ENCODE results near the gene SGSM2. TPM values are rescaled to one million over a fixed set of nuclear protein-coding genes. Genes with fewer than 3 reads are reported as not detected.

The SGSM2 gene
- total and polyA plus RNA-seq, 2 donors (not counting 1 experiment from before 2014, with no cell fraction given), result 139 to 181 TPM

DNA sequence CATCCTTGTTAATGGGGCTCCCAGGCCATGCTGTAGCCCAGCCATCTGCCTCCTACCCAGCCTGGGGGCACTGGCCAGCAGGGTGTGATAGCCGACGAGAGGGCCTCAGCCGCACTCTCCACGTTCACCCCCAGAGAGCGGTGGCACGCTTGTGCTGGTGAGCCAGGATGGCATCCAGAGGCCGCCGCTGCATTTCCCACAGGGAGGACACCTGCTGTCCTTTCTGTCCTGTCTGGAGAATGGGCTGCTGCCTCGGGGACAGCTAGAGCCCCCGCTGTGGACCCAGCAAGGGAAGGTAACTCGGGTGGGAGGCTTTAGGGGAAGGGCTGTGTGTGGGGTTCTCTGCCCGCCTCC lies 27.4 kb downstream of the SGSM2 start:
- DNase-seq, result no peak
- Histone ChIP-seq H3K36me3 (replicated peaks in 1 of 2; ENCODE audit: control extremely low read depth in 1 of 2, control insufficient read depth in 1 of 2, extremely low read depth in 1 of 2, insufficient read depth in 2 of 2, low read length in 1 of 2) (peaks cover 0 to 17% of the 10 kb centered on the region in 2 experiments), H3K27me3 (replicated peaks in 1 of 4; ENCODE audit: control extremely low read depth in 1 of 4, control insufficient read depth in 3 of 4, insufficient read depth in 4 of 4, low read length in 3 of 4) (no peaks in the 10 kb centered on the region), H3K4me1 (ENCODE audit: control insufficient read depth in 2 of 2, insufficient read depth in 2 of 2, low read length in 2 of 2) (no peaks in the 10 kb centered on the region), H3K4me3 (ENCODE audit: control extremely low read depth in 1 of 5, extremely low read depth in 1 of 5, insufficient read depth in 1 of 5, low read depth in 2 of 5, low read length in 4 of 5) (no peak overlapping the region), H3K27ac (ENCODE audit: low read length in 2 of 2) (no peak overlapping the region), H2AFZ (ENCODE audit: insufficient read depth, low read depth, low read length, poor library complexity, severe bottlenecking) (no peak overlapping the region), H4K20me1 (ENCODE audit: control insufficient read depth, insufficient read depth, low read length, poor library complexity, severe bottlenecking) (no peaks in the 10 kb centered on the region), H3K4me2 (replicated peaks; ENCODE audit: low read depth, low read length, poor library complexity, severe bottlenecking) (no peak overlapping the region), H3K9ac (ENCODE audit: low read length) (no peak overlapping the region), H3K79me2 (ENCODE audit: control insufficient read depth, insufficient read depth, low read length) (no peaks in the 10 kb centered on the region), H3K9me3 (ENCODE audit: control extremely low read depth in 1 of 3, control insufficient read depth in 2 of 3, insufficient read depth in 1 of 3, low read length in 2 of 3) (no peaks in the 10 kb centered on the region)
- Mint-ChIP-seq H3K4me3 (no peak overlapping the region), H3K4me1 (no peaks in the 10 kb centered on the region), H3K27me3 (no peaks in the 10 kb centered on the region), H3K27ac (no peak overlapping the region), H3K9me3 (ENCODE audit: insufficient read depth) (no peaks in the 10 kb centered on the region)
- intact Hi-C loops (cut with micrococcal nuclease), result no loop called here
- 97% methylated on average over 8 of the region's 12 CpGs for WGBS (ENCODE audit: insufficient coverage)
- CTCF ChIA-PET, result interaction anchor here (1.1 kb wide), 1 partner anchor 18 kb away, joined by 4 read pairs; no protein-coding TSS in a partner anchor
- POLR2A ChIA-PET, result no interaction called here
- ATAC-seq (ENCODE audit: low read depth), result no peak
- no peak for TF ChIP-seq EZH2 (IDR thresholded peaks at IDR 0.05; ENCODE audit: borderline replicate concordance, insufficient read depth, low read depth, low read length, poor library complexity, severe bottlenecking)
- no peak for TF ChIP-seq CTCF (IDR thresholded peaks at IDR 0.05)

- no peaks in the 10 kb centered on the region for H3K4me1 Mint-ChIP-seq
- H3K27me3 ChIP-seq (replicated peaks in 1 of 4; ENCODE audit: control extremely low read depth in 1 of 4, control insufficient read depth in 3 of 4, insufficient read depth in 4 of 4, low read length in 3 of 4), result no peaks in the 10 kb centered on the region
- H3K36me3 ChIP-seq (replicated peaks in 1 of 2; ENCODE audit: control extremely low read depth in 1 of 2, control insufficient read depth in 1 of 2, extremely low read depth in 1 of 2, insufficient read depth in 2 of 2, low read length in 1 of 2), result peaks cover 0 to 17% of the 10 kb centered on the region in 2 experiments
- H3K27ac ChIP-seq (ENCODE audit: low read length in 2 of 2), result no peak overlapping the region
- ChIA-PET POLR2A (no interaction called here), CTCF (interaction anchor here (1.1 kb wide), 1 partner anchor 17 kb away, joined by 4 read pairs; no protein-coding TSS in a partner anchor)
- ATAC-seq (ENCODE audit: low read depth) (no peak), DNase-seq (no peak)
- H3K27me3 Mint-ChIP-seq, result no peaks in the 10 kb centered on the region
- TF ChIP-seq CTCF (IDR thresholded peaks at IDR 0.05) (no peak), EZH2 (IDR thresholded peaks at IDR 0.05; ENCODE audit: borderline replicate concordance, insufficient read depth, low read depth, low read length, poor library complexity, severe bottlenecking) (no peak)
- no peaks in the 10 kb centered on the region for H3K79me2 ChIP-seq (ENCODE audit: control insufficient read depth, insufficient read depth, low read length)
- H3K4me3 ChIP-seq (ENCODE audit: control extremely low read depth in 1 of 5, extremely low read depth in 1 of 5, insufficient read depth in 1 of 5, low read depth in 2 of 5, low read length in 4 of 5), result no peak overlapping the region
- H3K4me1 ChIP-seq (ENCODE audit: control insufficient read depth in 2 of 2, insufficient read depth in 2 of 2, low read length in 2 of 2), result no peaks in the 10 kb centered on the region
- no peaks in the 10 kb centered on the region for H4K20me1 ChIP-seq (ENCODE audit: control insufficient read depth, insufficient read depth, low read length, poor library complexity, severe bottlenecking)
- H3K27ac Mint-ChIP-seq, result no peak overlapping the region
- H3K4me3 Mint-ChIP-seq, result no peak overlapping the region
- intact Hi-C loops (cut with micrococcal nuclease), result no loop called here
- no peaks in the 10 kb centered on the region for H3K9me3 ChIP-seq (ENCODE audit: control extremely low read depth in 1 of 3, control insufficient read depth in 2 of 3, insufficient read depth in 1 of 3, low read length in 2 of 3)
- H2AFZ ChIP-seq (ENCODE audit: insufficient read depth, low read depth, low read length, poor library complexity, severe bottlenecking), result no peak overlapping the region
- no peak overlapping the region for H3K4me2 ChIP-seq (replicated peaks; ENCODE audit: low read depth, low read length, poor library complexity, severe bottlenecking)
- H3K9me3 Mint-ChIP-seq (ENCODE audit: insufficient read depth), result no peaks in the 10 kb centered on the region
- no peak overlapping the region for H3K9ac ChIP-seq (ENCODE audit: low read length)
- WGBS (ENCODE audit: insufficient coverage), result 96% methylated on average over 18 of the region's 20 CpGs
Observed at GRCh38 chr17:2365132-2365531, 27.8 kb downstream of the SGSM2 start.
